Urothelium cell line (cell line): ENCODE results near the gene ARMC5.
A peak's percentile ranks its signal among the peaks of the same experiment; 100 is the strongest.
"Not testable (repeated sequence)": the region's sequence is repeated elsewhere in the genome, so short reads cannot be mapped to it uniquely, and the experiment has no call there.

ENCODE experiments used
- DNase-seq: peaks from one replicate; pipeline ENCODE4 v3.0.0; 2011; ENCODE audit warnings: low spot score, mixed read lengths
- FAIRE-seq: peaks from 2 replicates; lab custom pipeline; 2011; peaks lifted over from hg19 to GRCh38; lab: Jason Lieb, UNC

ARMC5 gene

DNA sequence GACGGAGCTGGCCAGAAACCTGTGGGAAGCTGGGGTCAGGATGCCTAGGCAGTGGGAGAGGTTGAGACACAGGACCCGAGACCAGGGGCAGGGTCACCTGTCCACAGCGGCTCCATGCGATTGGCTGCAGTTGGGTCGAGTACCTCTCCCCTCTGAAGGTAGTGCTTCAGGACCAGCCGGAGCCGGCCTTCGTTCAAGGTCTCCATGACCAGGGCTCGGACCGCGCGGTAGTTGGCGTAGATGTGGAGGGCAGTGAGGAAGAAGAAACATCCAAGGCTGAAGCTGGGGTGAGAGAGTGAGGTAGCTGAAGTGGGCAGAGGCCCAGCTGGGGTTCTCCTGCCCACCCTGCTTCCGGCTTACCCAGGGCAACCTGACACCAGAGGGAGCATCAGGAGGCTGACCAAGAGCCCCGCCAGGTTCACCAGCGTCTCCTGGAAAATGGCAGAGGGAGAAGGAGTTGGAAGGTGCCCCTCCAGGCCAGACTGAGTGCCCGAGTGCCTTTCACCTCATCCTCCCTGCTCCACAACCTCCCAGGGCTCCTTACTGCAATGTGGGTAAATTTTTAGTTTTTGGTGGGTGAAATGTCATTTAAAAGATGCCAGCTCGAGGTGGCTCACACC, 34.3 kb downstream of the ARMC5 start:
- FAIRE-seq (no peak), DNase-seq (no peak)

DNA sequence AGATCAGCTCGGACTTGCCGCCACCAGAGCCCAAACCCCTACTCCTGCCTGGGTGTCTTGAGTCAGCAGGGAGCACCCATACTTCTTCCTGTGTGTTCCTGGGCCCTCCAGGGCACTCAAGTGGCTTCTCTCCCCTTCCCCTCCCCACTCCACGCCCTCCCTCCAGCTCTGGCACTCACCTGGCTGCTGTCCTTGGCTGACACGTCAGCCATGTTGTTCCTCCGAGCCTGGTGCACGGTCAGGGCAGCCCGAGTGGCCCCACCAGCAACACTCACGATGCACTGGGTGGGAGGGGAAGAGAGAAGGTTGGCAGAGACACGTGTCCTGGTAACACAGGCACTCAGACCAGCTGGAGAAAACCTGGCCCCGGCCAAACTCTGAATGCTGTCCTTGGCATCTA, 37.4 kb downstream of the ARMC5 start:
- FAIRE-seq (no peak), DNase-seq (no peak)

DNA sequence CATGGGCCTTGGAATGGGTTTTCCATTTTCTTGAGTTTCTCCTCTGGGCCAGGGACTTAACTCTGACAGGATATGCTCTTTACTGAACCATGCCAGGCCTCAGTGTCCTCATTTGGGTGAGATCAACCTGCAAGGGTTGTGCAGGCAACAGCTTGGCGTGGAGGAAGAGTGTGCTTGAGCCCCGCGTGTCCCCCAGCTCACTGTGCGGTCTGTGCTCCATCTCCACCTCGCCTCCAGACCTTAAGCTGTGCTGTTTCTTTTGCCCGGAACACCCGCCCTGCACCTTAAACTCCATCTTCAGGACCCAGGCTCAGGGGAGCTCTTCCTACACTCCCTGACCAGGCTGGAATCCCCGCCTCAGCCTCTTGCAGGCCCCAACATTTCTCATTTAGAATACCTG, 39.2 kb downstream of the ARMC5 start:
- DNase-seq (no peak), FAIRE-seq (no peak)

DNA sequence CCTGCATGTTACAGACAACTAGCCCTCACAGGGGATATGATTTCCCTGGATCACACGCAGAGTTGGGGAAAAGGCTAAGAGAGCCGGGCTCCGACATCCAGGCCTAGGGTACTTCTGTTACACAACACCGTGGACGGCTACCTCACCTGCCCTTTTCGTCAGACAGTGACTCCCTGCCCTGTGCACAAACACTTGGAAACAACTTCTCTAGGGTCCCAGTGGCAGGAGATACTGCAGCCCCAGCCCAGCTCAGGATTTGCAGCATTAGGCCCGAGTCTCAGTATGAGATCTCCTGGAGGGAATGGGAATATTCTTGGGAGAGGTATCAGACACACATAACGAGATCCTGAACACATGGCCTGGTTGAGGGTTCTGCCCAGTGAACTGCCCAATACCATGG, 40.6 kb downstream of the ARMC5 start:
- FAIRE-seq (no peak), DNase-seq (no peak)

DNA sequence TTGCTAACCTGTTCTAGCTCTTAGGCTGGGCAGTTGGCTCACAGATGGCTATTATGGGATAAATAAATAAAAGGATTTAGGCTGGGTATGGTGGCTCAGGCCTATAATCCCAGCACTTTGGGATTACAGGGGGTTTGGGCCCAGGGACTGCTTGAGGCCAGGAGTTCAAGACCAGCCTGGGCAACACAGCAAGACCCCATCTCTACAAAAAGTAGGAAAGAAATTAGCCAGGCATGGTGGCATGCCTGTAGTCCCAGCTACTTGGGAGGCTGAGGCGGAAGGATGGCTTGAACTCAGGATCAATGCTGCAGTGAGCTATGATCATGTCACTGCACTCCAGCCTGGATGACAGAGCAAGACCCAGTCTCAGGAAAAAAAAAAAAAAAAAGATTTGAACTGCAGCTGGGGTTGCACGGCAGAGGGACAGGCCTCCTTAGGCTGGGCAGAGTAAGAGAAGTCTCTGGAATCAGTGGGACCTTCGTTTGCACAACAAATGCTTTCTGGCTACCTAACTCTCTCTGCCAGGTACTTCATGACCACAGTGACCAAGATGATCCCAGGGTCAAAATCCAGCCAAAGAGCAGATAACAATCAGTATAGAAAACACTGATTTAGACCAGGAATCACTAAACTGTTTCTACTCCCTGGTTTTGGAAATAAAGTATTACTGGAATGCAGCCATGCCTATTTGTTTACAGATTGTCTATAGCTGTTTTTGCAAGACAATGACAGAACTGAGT, 42.1 kb downstream of the ARMC5 start:
- FAIRE-seq (no peak), DNase-seq (no peak)

DNA sequence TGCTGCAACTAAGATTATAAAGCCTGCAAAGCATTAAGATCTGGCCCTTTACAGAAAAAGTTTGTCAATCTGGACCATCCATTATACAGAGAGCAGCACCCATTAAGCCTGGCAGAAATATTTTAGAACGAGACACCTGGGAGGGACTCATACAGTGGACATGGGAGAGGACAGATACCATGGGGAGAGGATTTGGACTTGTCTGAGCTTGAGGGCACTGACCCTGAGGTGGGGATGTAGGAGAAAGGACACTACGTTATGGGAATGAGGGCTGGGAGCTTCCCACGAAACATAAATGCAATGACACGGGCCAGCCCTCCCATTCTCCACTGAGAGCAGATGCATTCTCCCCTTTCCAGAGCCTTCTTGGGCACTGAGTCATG, 42.7 kb downstream of the ARMC5 start:
- no peak for FAIRE-seq
- no peak for DNase-seq

DNA sequence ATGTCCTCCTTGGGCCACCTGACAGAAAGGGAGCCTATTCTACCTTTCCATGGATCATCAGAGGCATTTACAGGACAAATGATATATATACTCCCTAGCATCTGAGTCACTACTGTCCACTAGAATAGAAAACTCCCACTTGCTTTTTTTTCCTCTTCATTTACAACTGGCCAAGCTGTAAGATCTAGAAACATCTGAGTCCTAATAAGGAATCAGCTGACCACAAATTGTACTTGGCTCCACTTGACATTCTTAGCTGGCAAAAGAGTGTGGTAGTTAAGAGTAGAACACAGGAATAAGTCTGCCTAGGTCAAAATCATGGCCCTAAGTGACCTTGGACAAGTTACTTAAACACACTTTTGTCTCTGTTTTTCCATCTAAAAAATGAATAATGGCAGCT, 43.7 kb downstream of the ARMC5 start:
- FAIRE-seq (no peak), DNase-seq (no peak)

DNA sequence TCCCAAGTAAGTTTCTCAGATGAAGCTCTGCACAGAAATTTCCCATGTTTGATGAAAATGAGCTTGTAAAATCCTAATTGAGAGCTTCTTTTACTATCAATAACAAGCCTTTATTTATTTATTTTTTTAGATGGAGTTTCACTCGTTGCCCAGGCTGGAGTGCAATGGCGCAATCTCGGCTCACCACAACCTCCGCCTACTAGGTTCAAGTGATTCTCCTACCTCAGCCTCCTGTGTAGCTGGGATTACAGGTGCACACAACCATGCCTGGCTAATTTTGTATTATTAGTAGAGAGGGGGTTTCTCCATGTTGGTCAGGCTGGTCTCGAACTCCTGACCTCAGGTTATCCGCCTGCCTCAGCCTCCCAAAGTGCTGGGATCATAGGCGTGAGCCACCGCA, 44.3 kb downstream of the ARMC5 start:
- not testable (repeated sequence) for DNase-seq, FAIRE-seq

DNA sequence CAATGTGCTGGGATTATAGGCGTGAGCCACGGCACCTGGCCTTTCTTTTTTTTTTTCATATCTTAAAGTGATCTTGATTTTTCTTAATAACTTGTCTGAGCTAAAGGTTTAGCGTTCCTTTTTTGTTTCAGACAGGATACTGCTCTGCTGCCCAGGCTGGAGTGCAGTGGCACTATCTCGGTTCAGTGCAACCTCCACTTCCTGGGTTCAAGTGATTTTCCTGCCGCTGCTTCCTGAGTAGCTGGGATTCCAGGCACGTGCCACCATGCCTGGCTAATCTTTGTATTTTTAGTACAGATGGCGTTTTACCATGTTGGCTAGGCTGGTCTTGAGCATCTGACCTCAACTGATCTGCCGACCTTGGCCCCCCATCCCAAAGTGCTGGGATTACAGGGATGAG, 44.9 kb downstream of the ARMC5 start:
- DNase-seq (no peak), FAIRE-seq (no peak)

DNA sequence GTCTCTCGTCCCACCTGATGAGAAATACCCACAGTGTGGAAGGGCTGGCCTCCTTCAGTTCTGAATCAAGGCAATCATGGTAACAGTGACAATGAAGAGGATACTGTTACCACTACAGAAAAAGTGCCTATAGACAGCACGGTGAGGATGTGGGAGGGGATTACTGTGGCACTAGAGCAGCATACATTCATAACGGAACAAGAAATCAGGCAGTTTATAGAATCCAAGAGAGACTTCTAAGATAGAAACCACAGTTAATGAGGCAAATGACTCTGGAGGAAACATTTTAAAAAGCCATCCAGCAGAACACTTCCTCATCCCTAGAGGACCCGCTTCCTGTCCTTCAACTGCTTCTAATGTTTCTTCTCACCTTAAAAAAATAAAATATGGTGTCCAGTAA, 46.2 kb downstream of the ARMC5 start:
- no peak for DNase-seq
- no peak for FAIRE-seq

DNA sequence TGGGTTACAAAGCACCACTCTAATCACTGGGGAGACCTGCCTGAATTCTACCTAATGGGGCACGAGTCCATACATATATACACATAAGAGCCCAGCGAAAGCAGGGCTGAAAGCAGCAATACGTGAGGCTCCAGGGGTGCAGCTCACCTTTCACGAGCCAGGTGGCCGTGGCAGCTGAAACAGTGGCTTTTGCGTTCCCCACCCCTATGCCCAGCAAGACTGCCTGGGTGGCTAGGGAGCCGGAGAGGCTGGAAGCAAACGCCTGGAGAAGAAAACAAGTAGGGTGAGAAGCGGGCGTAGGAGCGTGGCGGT, 48.3 kb downstream of the ARMC5 start:
- no peak for DNase-seq
- no peak for FAIRE-seq

DNA sequence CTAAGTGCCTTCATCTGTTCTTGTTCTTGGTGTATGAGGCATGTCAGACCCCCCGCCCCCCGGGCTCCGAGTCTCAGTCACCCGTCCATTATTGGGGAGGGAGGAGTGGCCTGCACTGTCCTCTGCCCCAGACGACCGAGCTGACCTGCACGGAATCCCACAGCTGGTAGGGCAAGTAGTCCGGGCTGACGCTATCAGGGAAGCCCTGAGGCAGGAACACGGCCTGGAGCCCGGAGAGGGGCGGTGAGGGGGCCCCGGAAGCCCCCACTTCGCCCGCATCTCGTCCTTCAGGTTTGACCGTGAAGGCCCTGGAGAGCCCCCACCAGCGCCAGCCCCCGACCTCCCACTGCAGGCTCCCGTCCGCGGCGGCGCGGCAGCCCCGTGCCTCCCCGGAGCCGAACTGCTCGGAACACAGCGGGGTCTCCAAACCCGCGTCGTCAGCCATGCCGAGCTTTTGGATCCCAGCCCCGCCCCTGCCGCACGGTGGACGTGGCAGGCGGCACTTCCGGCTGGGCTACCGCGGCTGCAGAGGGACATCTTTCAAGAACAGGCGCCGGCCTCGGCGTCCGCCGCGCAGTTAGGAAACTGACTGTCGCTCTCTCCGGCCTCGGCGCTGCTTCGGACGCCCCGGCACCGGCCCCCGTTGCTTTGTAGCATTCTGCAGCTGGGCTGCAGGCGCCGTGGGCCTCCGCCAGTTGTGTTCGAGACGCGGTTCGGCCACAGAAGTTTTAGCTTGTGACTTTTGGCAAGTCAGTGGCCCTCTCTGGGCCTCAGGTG, 48.8 kb downstream of the ARMC5 start, which contains the start of gene RUSF1:
Gene RUSF1, minus strand, starts transcription at position 463 of the 777 bp plus-strand sequence. Its CDS starts 18 bp downstream, at position 445.
- FAIRE-seq: peak; percentile 63
- peak; percentile 85 for DNase-seq

DNA sequence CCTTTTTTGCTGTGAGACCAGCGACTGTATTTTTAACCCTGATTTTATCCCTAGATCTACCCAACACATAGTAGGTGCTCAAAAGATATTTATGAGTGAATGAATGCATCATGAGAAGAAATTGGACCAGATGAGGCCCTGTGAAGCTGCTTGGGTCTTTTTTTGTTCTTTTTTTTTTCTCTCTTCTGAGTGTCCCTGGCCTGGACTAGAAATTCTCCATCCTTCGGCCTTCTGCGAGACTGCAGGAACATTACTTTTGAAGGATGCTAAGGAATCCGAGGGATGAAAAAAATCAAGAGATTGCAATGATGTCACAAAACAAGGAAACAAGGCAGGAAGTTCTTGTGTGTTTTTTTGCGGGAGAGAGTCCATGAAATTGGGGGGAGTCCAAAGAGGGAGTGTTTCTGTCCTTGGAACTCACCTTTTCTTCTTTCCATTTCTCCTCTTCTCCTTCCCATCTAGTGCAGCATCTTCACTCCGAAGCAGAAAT, 49.5 kb downstream of the ARMC5 start:
- no peak for DNase-seq
- no peak for FAIRE-seq

DNA sequence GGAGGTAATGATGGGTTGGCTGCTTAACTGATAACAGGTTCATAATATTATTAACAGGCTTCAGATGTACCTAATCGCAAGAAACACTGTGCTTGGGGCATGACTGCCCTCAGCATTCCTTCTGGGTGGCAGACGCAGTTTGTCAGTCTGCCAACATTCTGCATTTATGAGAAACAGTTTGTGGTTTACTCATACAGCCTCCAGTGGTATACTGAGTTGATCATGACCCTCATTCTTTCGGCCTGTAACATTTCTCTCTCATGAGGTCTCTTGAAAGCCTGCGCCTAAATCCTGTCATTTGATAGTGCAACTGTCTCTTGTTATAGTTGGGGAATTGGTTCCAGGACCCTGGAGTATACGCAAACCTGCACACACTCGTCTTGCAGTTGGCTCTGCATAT, 53.8 kb downstream of the ARMC5 start:
- peak; percentile 50 for DNase-seq
- FAIRE-seq: no peak

DNA sequence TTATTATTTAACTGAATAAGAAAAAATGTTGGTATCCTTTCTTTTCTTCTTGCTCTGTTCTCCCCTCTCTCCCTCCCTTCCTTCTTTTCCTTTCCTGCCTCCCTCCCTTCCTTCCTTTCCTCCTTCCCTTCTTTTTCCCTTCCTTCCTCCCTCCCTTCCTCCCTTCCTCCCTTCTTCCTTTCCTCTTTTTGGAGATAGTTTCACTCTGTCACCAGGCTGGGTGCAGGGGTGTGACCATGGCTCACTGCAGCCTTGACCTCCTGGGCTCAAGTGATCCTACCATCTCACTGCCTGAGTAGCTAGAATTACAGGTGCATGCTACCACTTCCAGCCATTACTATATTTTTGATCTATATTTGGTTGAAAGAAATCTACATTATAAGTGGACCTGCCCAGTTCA, 54.6 kb downstream of the ARMC5 start:
- FAIRE-seq (no peak), DNase-seq (no peak)
